GM12872 (cell line): ENCODE data around the gene EID2B.

Experiments used
- TF ChIP-seq, protein P1 (sequence below): IDR thresholded peaks from 3 replicates; pipeline ENCODE4 v1.5.1; 2011; ENCODE audit warnings: low read depth, mild to moderate bottlenecking, low read length, moderate library complexity; ENCODE audit not compliant: insufficient read depth

The EID2B gene

DNA sequence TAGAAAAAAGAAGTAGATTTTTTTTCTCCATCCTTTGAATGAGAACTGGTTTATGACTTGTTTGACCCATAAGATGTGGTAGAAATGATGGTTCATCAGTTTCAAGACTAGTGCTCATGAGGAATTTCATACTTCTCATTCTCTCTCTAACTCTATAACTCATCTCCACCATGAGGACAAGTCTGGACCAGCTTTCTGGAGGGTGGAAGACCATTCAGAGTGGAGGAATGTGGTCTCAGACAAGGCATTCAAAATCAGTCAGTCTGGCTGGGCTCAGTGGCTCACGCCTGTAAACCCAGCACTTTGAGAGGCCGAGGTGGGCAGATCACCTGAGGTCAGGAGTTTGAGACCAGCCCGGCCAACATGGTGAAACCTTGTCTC is 10.8 kb upstream of the EID2B start:
- TF ChIP-seq, protein P1, sequence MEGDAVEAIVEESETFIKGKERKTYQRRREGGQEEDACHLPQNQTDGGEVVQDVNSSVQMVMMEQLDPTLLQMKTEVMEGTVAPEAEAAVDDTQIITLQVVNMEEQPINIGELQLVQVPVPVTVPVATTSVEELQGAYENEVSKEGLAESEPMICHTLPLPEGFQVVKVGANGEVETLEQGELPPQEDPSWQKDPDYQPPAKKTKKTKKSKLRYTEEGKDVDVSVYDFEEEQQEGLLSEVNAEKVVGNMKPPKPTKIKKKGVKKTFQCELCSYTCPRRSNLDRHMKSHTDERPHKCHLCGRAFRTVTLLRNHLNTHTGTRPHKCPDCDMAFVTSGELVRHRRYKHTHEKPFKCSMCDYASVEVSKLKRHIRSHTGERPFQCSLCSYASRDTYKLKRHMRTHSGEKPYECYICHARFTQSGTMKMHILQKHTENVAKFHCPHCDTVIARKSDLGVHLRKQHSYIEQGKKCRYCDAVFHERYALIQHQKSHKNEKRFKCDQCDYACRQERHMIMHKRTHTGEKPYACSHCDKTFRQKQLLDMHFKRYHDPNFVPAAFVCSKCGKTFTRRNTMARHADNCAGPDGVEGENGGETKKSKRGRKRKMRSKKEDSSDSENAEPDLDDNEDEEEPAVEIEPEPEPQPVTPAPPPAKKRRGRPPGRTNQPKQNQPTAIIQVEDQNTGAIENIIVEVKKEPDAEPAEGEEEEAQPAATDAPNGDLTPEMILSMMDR: no peak

DNA sequence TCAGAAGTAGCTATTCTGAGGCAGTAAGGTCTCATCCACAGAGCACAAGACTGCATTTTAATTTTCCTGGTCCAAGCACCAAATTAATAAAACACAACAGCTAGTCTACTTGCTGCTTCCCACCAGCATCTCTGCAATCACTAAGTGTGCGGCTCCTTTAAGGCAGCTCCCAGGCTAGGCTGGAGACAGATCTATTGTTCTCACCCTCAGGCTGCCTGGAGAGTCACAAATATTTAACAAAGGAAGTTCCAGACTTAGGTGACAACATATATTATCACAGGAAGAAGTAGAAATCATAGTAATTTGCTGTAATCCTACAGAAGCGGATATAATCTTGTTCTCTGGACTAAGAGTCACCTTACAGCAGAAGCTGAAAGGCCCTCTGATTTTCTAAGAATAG is 9.6 kb upstream of the EID2B start:
- TF ChIP-seq, protein P1: no peak

- TF ChIP-seq, protein P1: no peak
Measured at GRCh38 chr19:39540333-39540673, 7.7 kb upstream of the EID2B start.

GRCh38 chr19:39539518-39540332 is 7.1 kb upstream of the EID2B start, which contains the start of gene EID2:
EID2 (minus strand) TSS chr19:39540161; CDS start chr19:39540079, 82 bp downstream.
- TF ChIP-seq, protein P1: peak; percentile 88

GRCh38 chr19:39539165-39539517 is 6.5 kb upstream of the EID2B start:
- TF ChIP-seq, protein P1: no peak

DNA sequence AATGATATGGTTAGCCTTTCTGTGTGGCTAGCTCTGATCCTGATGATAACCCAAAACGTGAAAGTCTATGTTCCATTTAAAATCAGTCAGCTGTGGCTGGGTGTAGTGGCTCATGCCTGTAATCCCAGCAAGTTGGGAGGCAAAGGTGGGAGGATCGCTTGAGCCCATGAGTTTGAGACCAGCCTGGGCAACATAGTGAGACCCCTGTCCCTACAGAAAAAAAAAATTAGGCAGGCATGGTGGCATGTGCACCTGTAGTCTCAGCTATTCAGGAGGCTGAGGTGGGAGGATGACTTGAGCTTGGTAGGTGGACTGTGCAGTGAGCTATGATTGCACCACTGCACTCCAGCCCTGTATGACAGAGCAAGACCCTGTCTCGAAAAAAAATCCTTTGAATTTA is 1.1 kb upstream of the EID2B start:
- TF ChIP-seq, protein P1: no peak

DNA sequence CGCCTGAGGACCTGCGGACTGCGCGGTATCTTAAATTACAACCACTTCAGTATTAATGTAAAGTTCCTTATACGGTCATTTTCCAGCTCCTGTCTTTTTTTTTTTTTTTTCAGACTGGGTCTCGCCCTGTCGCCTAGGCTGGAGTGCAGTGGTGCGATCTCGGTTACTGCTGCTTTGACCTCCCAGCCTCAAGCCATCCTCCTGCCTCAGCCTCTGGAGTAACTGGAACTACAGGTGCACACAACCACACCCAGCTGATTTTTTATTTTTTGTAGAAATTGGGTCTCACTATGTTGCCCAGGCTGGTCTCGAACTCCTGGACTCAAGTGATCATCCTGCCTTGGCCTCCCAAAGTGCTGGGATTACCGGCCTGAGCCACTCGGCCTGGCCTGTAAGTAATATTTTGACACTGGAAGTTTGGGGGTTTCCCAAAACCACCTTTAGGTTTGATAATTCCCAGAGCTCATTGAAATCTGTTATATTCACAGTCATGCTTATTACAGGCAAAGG is 406 bp upstream of the EID2B start:
- TF ChIP-seq, protein P1: no peak
